Epithelial cell of esophagus (primary cell): Measurements from ENCODE around the gene TMEM91.

Experiments used
- DNase-seq: peaks from one replicate; pipeline ENCODE4 v3.0.0; 2010; ENCODE audit warnings: low read depth
- H3K4me3 ChIP-seq: 2 replicates; pipeline ENCODE4 v1.5.1; 2011; ENCODE audit warnings: mild to moderate bottlenecking, low read length, control low read depth
- TF ChIP-seq, protein P1 (sequence below): IDR thresholded peaks from 2 replicates; pipeline ENCODE4 v1.5.1; 2011; ENCODE audit warnings: low read depth, mild to moderate bottlenecking, low read length, control low read depth, inconsistent platforms; ENCODE audit not compliant: insufficient read depth; ENCODE audit errors: missing control alignments

Gene TMEM91

DNA sequence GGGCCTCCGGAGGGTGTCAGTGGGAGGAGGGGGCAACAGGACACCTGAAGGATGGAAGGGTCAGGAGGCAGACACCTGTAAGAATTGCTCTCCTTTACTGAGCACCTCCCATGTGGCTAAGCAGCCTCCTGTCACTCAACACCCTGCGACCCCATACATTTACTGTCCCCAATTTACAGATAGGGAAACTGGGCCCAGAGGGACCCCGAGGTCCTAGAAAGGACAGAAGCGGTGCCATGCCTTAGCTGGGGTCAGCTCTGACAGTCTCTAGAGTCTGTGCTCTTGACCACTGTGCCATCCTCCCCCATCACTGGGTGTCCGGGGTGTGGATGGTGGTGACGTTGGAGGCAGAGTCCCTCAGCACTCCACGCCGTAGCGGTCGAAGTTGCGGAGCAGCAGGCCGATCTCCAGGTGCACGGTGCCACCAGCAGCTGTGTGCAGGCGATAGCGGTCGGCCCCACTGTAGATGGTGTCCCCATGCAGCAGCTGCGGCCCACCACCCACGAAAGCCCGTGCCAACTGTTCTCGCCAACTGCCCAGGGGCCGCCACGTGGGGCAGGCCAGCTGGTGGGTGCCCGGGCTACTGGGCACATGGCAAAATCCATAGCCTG, 21.9 kb upstream of the TMEM91 start:
- TF ChIP-seq, protein P1, sequence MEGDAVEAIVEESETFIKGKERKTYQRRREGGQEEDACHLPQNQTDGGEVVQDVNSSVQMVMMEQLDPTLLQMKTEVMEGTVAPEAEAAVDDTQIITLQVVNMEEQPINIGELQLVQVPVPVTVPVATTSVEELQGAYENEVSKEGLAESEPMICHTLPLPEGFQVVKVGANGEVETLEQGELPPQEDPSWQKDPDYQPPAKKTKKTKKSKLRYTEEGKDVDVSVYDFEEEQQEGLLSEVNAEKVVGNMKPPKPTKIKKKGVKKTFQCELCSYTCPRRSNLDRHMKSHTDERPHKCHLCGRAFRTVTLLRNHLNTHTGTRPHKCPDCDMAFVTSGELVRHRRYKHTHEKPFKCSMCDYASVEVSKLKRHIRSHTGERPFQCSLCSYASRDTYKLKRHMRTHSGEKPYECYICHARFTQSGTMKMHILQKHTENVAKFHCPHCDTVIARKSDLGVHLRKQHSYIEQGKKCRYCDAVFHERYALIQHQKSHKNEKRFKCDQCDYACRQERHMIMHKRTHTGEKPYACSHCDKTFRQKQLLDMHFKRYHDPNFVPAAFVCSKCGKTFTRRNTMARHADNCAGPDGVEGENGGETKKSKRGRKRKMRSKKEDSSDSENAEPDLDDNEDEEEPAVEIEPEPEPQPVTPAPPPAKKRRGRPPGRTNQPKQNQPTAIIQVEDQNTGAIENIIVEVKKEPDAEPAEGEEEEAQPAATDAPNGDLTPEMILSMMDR: no peak
- DNase-seq: no peak
- H3K4me3 ChIP-seq: peak overlapping the region; percentile 75

DNA sequence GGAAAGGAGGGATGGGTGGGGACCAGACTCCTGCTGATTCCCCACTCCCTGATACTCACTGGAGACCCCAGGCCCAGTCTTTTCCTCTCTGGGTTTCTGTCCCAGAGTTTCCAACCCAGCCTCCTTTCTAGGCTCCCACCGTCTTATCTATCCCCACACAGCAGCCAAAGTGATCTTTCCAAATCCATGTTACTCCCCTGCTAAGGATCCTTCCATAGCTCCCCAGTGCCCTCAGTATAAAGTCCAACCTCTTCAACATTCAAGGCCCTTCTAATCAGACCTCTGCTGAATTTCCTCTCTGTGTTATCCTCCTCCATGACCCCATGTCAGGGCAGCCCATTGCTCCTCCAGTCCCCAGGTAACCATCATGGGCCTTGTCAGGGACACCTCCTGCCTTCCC, 21.3 kb upstream of the TMEM91 start:
- no peak overlapping the region for H3K4me3 ChIP-seq
- TF ChIP-seq, protein P1: no peak
- DNase-seq: no peak

DNA sequence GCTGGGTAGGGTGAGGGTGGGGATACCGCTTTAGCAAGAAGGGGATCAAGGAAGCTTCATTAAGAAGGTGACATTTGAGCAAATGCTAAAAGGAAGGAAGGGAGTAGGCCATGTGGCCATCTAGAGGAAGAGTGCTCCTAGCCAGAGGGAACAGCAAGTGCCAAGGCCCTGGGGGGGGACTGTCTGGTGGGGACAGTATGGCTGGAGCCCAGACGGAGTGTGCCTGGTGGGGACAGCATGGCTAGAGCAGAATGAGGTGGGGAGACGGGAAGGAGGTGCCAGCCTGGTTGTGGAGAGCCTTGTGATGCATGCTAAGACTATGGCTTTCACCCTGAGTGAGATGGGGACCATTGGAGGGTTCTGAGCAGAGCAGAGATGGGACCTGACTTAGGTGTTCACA, 20.5 kb upstream of the TMEM91 start:
- TF ChIP-seq, protein P1: no peak
- no peak overlapping the region for H3K4me3 ChIP-seq
- no peak for DNase-seq

DNA sequence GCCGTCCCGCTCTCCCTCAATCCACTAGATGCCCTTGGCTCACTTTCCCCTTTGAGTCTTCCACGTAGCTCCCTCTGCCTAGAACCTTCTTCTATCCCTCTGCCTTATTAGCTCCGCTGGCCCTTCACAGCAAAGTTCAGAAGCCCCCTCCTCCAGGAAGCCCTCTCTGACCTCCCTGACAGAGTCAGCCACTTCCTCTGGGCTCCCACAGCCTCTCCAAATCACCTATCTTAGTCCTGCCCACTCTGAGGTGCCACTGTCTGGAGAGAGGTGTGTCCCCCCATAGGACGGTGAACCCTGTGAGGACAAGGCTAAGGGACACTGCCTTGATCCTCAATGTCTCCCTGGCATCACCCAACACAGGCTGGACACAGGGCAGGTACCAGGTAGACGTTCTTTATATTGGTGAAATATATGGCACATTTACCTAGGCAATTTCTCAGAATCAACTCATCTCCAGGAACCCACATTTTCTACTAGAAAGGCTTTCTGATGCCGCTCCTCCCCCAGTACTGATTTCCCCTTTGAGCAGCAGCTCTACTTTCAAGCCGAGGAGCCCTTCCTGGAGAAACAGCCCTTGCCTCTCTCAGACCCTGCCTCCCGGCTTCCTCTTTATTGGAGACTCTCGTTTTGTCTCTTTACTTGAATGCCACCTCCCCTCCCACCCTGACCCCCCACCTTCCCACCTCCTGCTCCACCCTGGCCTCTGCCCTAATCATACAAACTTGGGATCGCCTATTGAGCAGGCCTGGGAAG, 19.2 kb upstream of the TMEM91 start:
- no peak overlapping the region for H3K4me3 ChIP-seq
- no peak for DNase-seq
- TF ChIP-seq, protein P1: no peak

DNA sequence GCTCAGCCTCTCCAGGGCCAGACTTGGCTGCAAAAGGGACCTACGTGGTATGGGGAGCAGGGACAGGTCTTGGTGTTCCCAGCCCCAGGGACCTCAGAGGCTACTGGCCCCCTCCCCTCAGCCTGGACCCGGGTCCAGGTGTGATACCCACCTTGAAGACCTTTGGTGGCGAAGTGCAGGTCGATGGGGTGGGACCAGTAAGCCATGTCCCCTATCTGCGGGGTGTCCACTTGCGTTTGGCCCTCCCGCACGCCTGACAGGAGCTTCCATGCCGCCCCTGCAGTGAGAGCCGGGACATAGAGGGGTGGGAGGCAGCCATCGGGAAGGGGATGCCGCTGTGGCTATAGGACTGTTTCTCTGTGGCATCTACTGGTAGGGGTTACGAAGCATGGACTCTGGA, 18.6 kb upstream of the TMEM91 start:
- TF ChIP-seq, protein P1: no peak
- H3K4me3 ChIP-seq: no peak overlapping the region
- DNase-seq: no peak

DNA sequence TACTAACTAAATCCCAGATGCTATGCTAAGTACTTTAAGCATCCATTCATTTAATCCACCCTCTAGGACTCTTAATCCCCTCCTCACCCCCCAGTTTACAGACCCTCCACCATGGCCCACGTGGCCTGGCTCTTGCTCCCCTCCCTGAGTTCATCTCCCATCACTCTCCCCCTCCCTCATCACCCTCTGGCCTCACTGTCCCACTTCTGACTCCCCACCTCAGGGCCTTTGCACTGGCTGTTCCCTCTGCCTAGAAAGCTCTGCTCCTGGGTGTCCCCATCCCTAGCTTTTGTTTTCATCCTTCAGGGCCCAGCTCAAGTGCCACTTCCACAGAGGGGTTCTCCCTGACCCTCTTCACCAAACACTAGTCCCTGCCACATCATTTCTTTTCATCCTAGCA, 16.6 kb upstream of the TMEM91 start:
- TF ChIP-seq, protein P1: no peak
- no peak for DNase-seq
- no peak overlapping the region for H3K4me3 ChIP-seq
